NCI-H1436 (cell line): ENCODE measurements around the gene ENOPH1.

Experiments
- DNase-seq: peaks from one replicate; lab custom pipeline; 2025; lab: John Stamatoyannopoulos, UW

ENOPH1 gene

DNA sequence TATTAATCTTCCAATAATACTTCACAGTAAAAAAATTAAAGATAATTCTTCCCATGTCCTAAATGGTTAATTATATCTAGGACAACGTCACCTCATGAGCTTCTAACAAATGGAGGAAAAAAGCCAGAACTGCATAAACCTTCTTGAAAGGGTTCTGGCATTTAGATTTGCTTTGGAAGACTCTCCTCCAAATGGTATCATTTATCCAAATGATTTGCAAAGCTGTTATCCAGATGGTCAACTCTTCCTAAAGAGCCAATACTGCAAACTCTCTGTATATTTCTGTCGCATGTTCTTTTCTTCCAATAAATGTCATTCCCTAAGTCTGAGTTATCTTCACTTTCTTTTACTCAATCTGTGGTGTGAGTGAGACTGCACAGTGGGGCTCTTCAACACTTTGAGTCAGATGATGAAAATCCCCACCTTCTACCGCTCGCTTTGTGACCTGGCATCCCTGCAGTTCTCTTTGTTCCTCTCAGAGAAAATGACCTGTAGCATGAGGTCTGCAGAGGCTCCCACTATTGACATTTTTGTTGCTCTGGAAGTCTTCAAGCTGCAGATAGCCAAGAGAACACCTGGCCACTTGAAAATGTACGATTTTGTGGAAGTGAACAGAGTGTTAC, 78.5 kb downstream of the ENOPH1 start:
- DNase-seq, result no peak

DNA sequence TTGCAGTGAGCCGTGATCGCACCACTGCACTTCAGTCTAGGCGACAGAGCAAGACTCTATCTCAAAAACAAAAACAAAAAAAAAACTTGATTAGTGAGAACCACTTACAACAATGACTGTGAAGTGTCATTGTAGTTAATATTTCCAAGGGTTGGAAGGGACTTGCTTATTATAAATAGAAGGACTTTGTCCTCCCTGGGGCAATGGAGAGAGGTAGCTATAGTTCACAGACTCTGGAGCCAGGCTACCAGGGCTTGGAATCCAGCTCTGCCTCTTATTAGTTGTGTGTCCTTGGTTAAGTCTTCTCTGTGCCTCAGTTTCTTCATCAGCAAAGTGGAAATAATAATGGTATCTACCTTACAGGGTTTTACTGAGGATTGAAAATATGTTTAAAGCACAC, 79.8 kb downstream of the ENOPH1 start:
- DNase-seq, result no peak
